ENCODE measurements around the gene AUP1.

DNA sequence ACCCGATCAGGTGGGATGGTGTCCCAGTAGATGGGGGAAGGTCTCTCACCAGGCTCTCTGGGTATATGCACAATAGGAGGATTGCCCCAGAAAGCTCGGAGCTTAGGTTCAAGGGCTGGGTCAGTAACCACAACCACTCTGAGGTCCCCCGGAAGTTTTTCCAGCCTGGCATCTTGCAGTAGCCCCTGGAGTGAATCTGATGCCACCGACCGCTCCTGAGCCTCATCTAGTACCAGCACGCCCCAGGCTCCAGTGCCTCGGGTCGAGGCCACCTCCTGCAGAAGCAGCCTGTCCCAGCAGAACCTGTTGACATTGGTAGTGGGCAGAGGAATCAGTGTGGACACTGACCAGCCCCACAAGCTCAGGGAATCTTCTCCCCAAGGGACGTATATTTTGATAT is 5.5 kb downstream of the AUP1 start:
- TF ChIP-seq, protein P1, sequence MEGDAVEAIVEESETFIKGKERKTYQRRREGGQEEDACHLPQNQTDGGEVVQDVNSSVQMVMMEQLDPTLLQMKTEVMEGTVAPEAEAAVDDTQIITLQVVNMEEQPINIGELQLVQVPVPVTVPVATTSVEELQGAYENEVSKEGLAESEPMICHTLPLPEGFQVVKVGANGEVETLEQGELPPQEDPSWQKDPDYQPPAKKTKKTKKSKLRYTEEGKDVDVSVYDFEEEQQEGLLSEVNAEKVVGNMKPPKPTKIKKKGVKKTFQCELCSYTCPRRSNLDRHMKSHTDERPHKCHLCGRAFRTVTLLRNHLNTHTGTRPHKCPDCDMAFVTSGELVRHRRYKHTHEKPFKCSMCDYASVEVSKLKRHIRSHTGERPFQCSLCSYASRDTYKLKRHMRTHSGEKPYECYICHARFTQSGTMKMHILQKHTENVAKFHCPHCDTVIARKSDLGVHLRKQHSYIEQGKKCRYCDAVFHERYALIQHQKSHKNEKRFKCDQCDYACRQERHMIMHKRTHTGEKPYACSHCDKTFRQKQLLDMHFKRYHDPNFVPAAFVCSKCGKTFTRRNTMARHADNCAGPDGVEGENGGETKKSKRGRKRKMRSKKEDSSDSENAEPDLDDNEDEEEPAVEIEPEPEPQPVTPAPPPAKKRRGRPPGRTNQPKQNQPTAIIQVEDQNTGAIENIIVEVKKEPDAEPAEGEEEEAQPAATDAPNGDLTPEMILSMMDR (IDR thresholded peaks at IDR 0.05), result no peak
- TF ChIP-seq EP300 (IDR thresholded peaks at IDR 0.05; ENCODE audit: low read depth), result no peak
- no peak for TF ChIP-seq POLR2A (IDR thresholded peaks at IDR 0.05)

Measured in transverse colon (tissue), 3 donors.